Measurements from ENCODE around the gene NR6A1. TPM values are rescaled to one million over a fixed set of nuclear protein-coding genes. Genes with fewer than 3 reads are reported as not detected.

NR6A1 gene
- total and polyA plus RNA-seq, 2 of the 13 experiments (the other 11 are each of a cell fraction or from before 2014, with no cell fraction given) = 28.1 to 31.5 TPM

DNA sequence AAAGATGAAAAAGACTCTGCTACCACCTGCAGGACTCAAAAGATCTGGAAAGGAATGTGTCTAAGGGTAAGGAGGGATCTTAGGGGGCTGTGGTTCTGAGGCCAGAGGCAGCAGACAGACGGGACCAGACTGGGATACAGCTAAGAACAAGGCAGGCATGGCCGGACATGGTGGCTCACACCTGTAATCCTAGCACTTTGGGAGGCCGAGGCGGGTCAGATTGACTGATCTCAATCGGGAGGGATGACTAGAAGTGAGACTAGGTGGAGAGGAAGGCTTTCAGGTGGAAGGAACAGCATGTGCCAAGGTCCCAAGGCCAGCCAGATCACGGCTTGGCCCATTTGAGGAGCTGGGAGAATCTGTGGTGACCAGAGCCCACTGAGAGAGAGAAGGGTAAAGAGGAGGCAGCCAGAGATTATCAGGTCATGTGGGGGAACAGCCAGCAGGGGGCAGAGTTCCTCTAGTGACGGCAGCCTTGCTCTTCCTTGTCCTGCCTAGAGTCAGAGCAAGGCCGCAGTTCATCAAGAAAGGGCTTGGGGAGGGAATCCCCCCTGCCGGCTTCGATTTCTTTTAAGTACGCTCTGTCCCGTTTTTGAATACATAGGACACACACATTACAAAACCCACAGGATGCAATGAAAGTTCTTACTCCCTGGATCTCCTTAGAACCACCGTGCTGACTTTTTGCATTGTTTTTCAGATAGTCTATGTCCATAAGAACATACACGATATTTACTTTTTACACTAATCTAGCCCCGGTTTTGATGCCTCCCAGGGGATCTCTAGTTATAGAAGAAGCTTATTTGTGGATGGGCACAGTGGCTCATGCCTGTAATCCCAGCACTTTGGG, 3.2 kb upstream of the NR6A1 start (continued):
- TF ChIP-seq, protein P1, sequence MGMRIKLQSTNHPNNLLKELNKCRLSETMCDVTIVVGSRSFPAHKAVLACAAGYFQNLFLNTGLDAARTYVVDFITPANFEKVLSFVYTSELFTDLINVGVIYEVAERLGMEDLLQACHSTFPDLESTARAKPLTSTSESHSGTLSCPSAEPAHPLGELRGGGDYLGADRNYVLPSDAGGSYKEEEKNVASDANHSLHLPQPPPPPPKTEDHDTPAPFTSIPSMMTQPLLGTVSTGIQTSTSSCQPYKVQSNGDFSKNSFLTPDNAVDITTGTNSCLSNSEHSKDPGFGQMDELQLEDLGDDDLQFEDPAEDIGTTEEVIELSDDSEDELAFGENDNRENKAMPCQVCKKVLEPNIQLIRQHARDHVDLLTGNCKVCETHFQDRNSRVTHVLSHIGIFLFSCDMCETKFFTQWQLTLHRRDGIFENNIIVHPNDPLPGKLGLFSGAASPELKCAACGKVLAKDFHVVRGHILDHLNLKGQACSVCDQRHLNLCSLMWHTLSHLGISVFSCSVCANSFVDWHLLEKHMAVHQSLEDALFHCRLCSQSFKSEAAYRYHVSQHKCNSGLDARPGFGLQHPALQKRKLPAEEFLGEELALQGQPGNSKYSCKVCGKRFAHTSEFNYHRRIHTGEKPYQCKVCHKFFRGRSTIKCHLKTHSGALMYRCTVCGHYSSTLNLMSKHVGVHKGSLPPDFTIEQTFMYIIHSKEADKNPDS (CRISPR knock-in tag; IDR thresholded peaks at IDR 0.05) = no peak
- TF ChIP-seq ZNF792 (CRISPR knock-in tag; IDR thresholded peaks at IDR 0.05) = no peak
- TF ChIP-seq, protein P2, sequence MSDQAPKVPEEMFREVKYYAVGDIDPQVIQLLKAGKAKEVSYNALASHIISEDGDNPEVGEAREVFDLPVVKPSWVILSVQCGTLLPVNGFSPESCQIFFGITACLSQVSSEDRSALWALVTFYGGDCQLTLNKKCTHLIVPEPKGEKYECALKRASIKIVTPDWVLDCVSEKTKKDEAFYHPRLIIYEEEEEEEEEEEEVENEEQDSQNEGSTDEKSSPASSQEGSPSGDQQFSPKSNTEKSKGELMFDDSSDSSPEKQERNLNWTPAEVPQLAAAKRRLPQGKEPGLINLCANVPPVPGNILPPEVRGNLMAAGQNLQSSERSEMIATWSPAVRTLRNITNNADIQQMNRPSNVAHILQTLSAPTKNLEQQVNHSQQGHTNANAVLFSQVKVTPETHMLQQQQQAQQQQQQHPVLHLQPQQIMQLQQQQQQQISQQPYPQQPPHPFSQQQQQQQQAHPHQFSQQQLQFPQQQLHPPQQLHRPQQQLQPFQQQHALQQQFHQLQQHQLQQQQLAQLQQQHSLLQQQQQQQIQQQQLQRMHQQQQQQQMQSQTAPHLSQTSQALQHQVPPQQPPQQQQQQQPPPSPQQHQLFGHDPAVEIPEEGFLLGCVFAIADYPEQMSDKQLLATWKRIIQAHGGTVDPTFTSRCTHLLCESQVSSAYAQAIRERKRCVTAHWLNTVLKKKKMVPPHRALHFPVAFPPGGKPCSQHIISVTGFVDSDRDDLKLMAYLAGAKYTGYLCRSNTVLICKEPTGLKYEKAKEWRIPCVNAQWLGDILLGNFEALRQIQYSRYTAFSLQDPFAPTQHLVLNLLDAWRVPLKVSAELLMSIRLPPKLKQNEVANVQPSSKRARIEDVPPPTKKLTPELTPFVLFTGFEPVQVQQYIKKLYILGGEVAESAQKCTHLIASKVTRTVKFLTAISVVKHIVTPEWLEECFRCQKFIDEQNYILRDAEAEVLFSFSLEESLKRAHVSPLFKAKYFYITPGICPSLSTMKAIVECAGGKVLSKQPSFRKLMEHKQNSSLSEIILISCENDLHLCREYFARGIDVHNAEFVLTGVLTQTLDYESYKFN (CRISPR knock-in tag; conservative IDR thresholded peaks at IDR 0.05) = no peak
- no peak for TF ChIP-seq MBNL3 (CRISPR knock-in tag; conservative IDR thresholded peaks at IDR 0.05)
- TF ChIP-seq, protein P3, sequence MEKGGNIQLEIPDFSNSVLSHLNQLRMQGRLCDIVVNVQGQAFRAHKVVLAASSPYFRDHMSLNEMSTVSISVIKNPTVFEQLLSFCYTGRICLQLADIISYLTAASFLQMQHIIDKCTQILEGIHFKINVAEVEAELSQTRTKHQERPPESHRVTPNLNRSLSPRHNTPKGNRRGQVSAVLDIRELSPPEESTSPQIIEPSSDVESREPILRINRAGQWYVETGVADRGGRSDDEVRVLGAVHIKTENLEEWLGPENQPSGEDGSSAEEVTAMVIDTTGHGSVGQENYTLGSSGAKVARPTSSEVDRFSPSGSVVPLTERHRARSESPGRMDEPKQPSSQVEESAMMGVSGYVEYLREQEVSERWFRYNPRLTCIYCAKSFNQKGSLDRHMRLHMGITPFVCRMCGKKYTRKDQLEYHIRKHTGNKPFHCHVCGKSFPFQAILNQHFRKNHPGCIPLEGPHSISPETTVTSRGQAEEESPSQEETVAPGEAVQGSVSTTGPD (CRISPR knock-in tag; IDR thresholded peaks at IDR 0.05) = no peak
- no peak for TF ChIP-seq ZNF207 (IDR thresholded peaks at IDR 0.05; ENCODE audit: borderline replicate concordance)
- TF ChIP-seq ZNF672 (CRISPR knock-in tag; IDR thresholded peaks at IDR 0.05) = no peak
- TF ChIP-seq EEA1 (CRISPR knock-in tag; IDR thresholded peaks at IDR 0.05; ENCODE audit: borderline replicate concordance) = no peak
- 0 out of 2 replicates have a peak, but pooled peaks have one; percentile 39 for TF ChIP-seq GTF3A (CRISPR knock-in tag; conservative IDR thresholded peaks at IDR 0.05)
- no peak for TF ChIP-seq ETV6 (CRISPR knock-in tag; conservative IDR thresholded peaks at IDR 0.05)
- TF ChIP-seq SAP130 (CRISPR knock-in tag; IDR thresholded peaks at IDR 0.05; ENCODE audit: low read depth) = peak; percentile 63
- no peak for TF ChIP-seq REXO4 (CRISPR knock-in tag; IDR thresholded peaks at IDR 0.05; ENCODE audit: borderline replicate concordance)
- no peak for TF ChIP-seq KMT2B (CRISPR knock-in tag; IDR thresholded peaks at IDR 0.05)
- TF ChIP-seq SMARCE1 (IDR thresholded peaks at IDR 0.05; ENCODE audit: borderline replicate concordance) = no peak
- no peak for TF ChIP-seq MXI1 (IDR thresholded peaks at IDR 0.05; ENCODE audit: borderline replicate concordance, low read depth, low read length)
- TF ChIP-seq ARID2 (CRISPR knock-in tag; IDR thresholded peaks at IDR 0.05; ENCODE audit: borderline replicate concordance) = no peak
- TF ChIP-seq RAD21 (CRISPR knock-in tag; IDR thresholded peaks at IDR 0.05) = peak; percentile 83
- no peak for TF ChIP-seq NCOR1 (IDR thresholded peaks at IDR 0.05; ENCODE audit: borderline replicate concordance, low read length)
- TF ChIP-seq, protein P4, sequence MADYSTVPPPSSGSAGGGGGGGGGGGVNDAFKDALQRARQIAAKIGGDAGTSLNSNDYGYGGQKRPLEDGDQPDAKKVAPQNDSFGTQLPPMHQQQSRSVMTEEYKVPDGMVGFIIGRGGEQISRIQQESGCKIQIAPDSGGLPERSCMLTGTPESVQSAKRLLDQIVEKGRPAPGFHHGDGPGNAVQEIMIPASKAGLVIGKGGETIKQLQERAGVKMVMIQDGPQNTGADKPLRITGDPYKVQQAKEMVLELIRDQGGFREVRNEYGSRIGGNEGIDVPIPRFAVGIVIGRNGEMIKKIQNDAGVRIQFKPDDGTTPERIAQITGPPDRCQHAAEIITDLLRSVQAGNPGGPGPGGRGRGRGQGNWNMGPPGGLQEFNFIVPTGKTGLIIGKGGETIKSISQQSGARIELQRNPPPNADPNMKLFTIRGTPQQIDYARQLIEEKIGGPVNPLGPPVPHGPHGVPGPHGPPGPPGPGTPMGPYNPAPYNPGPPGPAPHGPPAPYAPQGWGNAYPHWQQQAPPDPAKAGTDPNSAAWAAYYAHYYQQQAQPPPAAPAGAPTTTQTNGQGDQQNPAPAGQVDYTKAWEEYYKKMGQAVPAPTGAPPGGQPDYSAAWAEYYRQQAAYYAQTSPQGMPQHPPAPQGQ (CRISPR knock-in tag; IDR thresholded peaks at IDR 0.05; ENCODE audit: borderline replicate concordance) = no peak
- TF ChIP-seq DNMT3B (CRISPR knock-in tag; conservative IDR thresholded peaks at IDR 0.05) = no peak
- TF ChIP-seq GABPB1 (CRISPR knock-in tag; IDR thresholded peaks at IDR 0.05) = no peak
- no peak for TF ChIP-seq NR3C1 (CRISPR knock-in tag; IDR thresholded peaks at IDR 0.05)
